Suppressor macrophage treated with lipopolysaccharide for 4 hours (primary cell): ENCODE results near the gene GTF2IRD1.
"Not testable (repeated sequence)": the region's sequence is repeated elsewhere in the genome, so short reads cannot be mapped to it uniquely, and the experiment has no call there.

Experiments used
- DNase-seq: peaks from one replicate; pipeline ENCODE4 v3.0.0-alpha.2; 2020

The GTF2IRD1 gene

DNA sequence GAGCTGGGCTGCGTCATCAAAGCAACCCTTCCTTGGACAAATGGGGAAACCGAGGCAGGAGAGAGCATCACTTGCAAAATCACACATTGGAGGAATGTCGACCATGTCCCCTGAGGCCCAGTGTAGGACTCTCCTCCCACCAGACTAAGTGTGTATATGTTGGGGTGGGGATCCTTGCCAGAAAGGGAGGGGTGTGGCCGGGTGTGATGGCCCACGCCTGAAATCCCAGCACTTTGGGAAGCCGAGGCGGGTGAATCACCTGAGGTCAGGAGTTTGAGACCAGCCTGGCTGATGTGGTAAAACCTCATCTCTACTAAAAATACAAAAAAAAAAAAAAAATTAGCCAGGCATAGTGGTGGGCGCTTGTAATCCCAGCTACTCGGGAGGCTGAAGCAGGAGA is 23.3 kb upstream of the GTF2IRD1 start:
- DNase-seq: not testable (repeated sequence)

DNA sequence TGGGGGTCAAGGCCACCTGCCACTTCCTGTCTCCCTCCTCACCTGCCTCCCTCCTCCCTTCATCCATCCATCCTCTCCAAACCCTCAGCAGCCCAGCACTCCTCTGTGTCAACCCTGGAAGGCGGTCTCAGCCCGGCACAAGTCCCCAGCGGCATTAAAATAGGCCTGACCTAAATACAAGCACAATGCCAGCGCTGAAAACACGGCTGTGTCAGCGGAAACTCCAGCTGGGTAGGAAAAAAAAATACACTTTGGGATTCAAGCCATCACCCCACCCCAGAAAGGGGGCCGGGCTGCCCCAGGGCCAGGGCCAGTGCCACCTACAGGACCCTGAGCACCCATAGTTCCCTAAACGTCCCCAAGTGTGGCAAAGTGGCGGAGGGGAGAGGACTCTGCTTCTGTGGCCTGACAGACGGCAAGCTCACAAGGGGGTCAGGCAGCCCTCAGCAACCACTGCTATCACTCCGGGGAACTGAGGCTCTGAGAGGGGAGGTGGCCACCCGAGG is 22.7 kb upstream of the GTF2IRD1 start:
- DNase-seq: no peak

- DNase-seq: not testable (repeated sequence)
These were observed 16.5 kb upstream of the GTF2IRD1 start for GRCh38 chr7:74437291-74437571.

GRCh38 chr7:74438327-74438726 is 15.4 kb upstream of the GTF2IRD1 start:
- DNase-seq: no peak

- DNase-seq: no peak
These were observed 14.2 kb upstream of the GTF2IRD1 start for GRCh38 chr7:74439541-74439940.

GRCh38 chr7:74440143-74440542 is 13.6 kb upstream of the GTF2IRD1 start:
- DNase-seq: not testable (repeated sequence)

GRCh38 chr7:74441801-74442200 is 11.9 kb upstream of the GTF2IRD1 start:
- DNase-seq: no peak

- no peak for DNase-seq
These were observed 10.0 kb upstream of the GTF2IRD1 start for GRCh38 chr7:74443543-74444247.

GRCh38 chr7:74449144-74449543 is 4.6 kb upstream of the GTF2IRD1 start:
- no peak for DNase-seq

DNA sequence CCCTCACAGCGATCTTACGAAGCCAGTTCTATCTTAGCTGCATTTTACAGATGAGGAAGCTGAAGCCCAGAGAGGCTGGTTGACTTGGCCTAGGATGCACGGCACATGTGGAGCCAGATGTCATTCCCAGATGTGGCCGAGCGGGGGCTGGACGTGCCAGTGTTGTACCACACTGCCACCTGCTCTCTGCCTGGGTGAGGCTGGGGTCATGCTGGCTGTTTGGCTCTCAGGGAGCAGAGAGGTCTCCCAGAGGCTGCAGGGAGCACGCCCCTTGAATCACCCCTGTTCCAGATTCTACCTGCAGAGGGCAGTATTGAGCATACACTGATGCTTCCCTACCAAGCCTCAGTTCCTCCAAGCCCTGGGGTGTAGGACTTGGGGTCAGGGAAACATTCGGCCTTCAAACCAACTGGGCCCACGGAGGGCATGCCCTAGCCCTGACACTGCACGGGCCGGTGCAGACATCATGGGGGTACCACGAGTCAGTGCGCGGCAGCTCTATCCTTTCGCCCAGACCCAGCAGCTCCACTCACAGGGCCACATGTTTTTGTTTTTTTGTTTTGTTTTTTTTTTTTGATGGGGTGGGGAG is 3.8 kb upstream of the GTF2IRD1 start:
- DNase-seq: peak; percentile 85

DNA sequence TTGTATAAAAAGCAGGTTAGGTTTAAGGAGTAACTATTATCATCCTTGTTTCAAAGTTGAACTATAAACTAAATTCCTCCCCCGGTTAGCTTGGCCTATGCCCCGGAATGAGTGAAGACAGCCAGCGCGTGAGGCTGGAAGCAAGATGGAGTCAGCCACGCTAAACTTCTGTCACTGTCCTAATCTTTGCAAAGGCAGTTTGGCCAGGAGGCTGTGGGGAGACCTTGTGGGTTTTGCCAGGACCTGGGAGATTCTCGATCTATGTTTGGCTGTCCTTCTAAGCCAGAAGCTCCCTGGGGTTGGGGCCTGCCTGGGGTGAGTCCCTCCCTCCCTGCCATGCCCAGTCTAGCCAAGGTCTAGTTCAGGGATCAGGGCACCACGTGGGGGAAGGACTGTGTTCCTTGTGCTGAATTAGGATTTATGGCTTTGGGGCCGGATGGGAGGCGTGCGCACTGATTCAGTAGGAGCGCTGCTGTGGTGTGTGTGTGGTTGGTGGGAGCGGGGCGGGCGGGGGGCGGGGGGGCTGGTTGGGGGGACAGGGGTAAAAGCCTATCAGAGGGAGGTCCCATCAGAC is 871 bp upstream of the GTF2IRD1 start:
- no peak for DNase-seq

GRCh38 chr7:74454021-74454924 is 567 bp downstream of the GTF2IRD1 start:
- DNase-seq: no peak

DNA sequence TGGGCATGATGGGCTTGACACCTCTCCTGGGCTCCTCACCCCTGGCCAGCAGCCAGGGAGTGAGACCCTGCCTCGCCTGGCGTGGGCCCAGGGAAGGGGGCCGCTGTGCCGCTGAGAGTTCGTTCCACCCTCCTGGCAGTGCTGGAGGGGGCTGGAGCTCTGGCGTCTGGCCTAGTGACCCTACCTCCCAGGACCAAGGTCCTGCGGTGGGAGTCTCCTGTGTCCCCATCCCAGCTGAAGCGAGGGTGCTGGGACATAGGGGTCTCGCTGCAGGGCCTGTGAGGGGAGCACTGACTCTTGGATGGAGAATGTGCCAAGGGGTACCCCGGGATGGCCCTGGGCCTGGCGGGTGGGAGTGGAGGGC is 1.2 kb downstream of the GTF2IRD1 start:
- no peak for DNase-seq

GRCh38 chr7:74455291-74455804 is 1.6 kb downstream of the GTF2IRD1 start:
- no peak for DNase-seq

GRCh38 chr7:74455928-74456327 is 2.2 kb downstream of the GTF2IRD1 start:
- DNase-seq: no peak

GRCh38 chr7:74457007-74457406 is 3.3 kb downstream of the GTF2IRD1 start:
- no peak for DNase-seq

DNA sequence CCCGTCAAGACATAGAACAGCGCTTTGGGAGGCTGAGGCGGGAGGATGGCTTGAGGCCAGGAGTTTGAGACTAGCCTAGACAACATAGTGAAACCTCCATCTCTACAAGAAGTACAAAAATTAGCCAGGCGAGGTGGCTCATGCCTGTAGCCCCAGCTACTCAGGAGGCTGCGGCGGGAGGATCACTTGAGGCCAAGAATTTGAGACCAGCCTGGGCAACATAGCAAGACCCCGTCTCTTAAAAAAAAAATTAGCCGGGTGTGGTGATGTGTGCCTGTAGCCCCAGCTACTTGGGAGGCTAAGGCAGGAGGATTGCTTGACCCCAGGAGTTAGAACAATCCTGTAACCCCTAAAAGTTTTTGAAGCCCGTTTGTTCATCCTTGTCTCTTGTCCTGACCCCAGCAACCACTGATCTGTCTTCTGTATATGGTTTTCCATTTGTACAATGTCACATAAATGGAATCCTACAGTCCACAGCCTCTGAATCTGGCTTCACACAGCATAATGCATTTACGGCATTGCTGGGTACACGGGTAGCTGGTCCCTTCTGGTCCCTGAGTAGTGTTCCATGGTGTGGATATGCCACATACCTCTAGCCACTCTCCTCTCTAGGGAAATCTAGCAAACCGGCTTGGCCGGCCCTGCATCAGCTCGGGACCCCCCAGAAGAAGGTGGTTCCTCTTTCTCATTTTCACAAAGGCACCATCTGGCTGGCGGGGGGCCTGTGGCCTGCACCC is 8.4 kb downstream of the GTF2IRD1 start:
- no peak for DNase-seq

GRCh38 chr7:74462707-74463100 is 9.0 kb downstream of the GTF2IRD1 start:
- DNase-seq: no peak

DNA sequence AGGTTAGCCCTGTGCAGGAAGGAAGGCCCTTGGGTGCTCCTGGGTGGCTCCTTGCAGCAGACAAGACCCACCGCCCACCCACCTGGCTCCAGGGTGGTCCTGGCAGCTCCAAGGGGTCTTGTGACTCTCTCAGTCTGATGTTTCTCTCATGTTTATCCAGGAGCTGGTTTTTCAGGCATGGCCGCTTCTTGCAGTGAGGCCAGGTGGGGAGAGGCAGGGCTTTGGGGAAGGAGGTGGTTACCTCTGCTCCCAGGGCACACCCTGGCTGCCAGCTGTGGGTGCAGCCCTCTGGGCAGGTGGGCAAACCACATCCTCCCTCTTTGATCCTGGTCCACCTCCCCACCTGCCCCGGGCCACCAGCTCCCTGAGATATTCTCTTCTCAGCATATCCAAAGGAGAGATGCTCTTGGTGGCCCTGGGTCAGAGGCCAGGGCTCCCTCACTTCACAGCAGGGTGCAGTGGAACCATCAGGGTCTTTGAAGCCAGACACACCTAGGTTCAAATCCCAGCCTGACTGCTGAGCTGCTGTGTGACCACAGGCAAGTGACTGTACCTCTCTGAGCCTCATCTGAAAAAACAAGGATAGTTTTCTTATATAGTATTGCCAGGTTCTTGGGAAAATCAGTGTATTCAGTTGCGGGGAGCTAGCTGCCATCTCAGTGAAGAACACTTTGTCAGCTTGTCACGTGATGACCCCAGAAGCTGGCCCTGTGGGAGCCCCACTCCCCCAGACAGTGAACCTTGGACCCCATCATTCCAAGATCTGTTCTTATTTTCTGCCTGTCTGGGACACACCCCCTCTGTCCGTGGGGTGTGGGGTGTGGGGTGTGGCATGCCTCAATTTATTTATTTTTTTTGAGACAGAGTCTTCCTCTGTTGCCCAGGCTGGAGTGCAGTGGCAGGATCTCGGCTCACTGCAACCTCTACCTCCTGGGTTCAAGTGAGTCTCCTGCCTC is 11.5 kb downstream of the GTF2IRD1 start:
- DNase-seq: no peak

DNA sequence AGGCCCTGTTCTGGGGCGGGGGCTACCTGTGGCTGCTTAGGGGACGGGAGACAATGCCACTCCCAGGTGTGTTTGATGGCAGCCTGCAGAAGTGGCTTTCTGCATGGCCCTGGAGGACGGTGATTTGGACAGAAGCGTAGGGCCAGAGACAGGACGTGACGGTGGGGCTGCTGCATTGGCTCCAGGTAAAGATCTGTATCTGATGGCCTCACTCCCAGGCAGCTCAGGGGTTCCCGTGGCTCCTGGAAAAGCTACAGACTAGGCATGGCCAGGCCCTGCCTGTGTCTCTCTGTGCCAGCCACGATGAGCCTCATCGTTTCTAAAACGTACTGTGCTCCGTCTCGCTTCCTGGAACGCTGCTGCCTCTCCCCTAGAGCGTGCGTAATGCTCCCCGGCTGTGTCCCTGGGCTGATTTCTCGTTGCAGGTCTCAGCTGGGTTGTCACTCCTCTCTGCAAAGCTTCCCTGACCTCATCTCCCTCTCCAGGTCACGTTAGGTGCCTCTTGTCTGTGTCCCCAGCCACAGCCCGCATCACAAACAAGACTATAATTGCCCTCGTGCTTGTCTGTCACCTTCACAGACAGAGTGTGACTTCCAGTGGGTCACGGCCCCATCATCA is 12.6 kb downstream of the GTF2IRD1 start:
- DNase-seq: no peak

- DNase-seq: no peak
These were observed 14.2 kb downstream of the GTF2IRD1 start for GRCh38 chr7:74467876-74468275.
